ENCODE data around the gene KRT14.
"Not testable (repeated sequence)": the region's sequence is repeated elsewhere in the genome, so short reads cannot be mapped to it uniquely, and the experiment has no call there.

KRT14 gene

DNA sequence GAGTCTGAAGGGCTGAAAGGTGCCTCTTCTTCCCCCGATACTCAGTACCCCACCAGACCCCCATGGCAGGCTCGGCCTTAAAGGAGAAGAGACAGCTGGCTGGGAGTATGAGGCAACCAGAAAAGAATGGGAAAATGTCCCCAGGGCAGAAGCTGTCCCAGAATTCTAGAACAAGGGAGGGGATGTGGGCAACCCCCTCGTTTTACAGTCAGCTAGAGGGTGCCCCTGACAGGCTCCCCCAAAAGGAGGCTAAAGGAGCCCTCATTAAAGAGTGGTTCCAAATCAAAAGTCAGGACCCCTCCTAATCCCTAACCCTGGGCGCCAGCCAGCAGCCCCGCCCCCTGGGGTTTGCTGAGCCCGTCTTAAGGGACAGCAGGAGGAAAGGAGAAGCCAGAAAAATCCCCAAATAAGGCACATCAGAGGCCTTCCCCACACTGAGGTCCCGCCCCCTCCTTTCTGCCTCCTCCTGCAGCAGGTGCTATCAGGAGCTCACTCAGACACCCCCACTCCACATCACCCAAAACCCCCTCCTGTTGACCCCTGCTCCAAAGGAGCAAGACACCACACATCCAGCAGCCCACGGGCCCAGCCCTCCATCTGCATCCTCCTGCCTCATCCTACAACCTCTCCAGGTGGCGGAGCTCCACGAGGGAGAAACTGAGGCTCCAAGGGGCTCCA is 36.6 kb upstream of the KRT14 start:
- in situ Hi-C loops (cut with HindIII; ENCODE audit: low sequenced_read_pairs): not testable (repeated sequence)

DNA sequence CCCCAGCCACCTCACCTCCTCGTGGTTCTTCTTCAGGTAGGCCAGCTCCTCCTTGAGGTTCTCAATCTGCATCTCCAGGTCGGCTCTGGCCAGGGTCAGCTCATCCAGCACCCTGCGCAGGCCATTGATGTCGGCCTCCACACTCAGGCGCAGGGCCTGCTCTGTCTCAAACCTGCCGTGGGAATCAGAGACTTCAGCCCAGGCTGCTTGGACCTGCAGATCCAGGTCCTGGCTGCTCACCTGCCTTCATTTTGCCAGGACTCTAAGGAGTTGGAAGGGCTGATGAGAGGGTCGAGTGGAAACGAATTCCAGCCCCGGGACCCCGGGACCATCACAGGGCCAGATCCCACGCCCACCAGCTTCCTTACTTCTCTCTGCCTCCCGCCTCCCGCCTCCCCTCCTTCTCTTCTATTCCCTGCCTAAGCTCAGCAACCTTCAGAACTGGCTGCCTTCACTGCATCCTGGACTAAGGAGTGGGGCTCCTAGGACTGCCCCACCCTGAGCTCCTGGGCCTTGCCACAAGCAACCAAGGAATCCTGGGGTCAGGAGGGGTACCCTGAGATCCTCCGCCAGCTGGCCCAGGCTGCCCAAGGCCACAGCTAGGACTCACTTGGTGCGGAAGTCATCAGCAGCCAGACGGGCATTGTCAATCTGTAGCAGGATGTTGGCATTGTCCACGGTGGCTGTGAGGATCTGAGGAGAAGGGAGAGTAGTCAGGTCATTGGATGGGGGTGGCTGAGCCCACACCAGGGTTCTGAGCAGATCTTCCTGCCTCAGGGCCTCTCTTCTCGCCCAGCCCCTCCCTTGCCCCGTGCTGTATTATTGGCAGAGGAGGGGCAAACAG is 35.9 kb upstream of the KRT14 start:
- in situ Hi-C loops (cut with HindIII; ENCODE audit: low sequenced_read_pairs): not testable (repeated sequence)

DNA sequence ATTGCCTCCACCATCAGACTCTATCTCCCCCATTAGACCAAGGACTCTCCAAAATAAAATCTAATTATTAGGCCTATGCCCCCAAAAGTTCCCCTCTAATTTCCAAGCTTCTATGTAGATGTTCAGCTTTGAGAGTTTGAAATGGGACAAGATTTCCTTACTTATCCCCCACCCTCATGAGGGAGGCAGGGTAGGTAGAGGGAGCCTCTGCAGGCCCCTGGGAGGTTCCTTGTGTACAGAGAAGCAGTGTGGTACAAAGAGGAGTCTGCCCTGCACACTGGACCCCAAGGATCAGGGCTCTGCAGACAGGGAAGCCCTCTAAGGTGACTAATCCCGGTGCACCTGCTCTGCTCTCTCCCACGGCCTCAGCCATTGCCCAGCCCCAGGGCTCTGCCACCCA is 35.2 kb upstream of the KRT14 start:
- in situ Hi-C loops (cut with HindIII; ENCODE audit: low sequenced_read_pairs): no loop called here

DNA sequence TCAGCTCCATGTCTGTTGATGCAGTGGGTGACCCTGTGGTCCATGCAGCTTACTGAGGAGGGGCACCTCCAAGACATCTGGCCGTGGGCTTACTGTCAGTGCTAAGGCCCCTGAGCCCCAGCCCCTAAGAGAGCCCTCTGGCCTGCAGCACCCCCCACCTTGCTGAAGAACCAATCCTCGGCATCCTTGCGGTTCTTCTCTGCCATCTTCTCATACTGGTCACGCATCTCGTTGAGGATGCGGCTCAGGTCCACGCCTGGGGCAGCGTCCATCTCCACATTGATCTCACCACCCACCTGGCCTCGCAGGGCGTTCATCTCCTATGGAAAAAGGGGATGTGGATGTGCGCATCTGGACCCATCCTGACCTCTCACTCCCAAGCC is 34.7 kb upstream of the KRT14 start:
- in situ Hi-C loops (cut with HindIII; ENCODE audit: low sequenced_read_pairs): not testable (repeated sequence)

DNA sequence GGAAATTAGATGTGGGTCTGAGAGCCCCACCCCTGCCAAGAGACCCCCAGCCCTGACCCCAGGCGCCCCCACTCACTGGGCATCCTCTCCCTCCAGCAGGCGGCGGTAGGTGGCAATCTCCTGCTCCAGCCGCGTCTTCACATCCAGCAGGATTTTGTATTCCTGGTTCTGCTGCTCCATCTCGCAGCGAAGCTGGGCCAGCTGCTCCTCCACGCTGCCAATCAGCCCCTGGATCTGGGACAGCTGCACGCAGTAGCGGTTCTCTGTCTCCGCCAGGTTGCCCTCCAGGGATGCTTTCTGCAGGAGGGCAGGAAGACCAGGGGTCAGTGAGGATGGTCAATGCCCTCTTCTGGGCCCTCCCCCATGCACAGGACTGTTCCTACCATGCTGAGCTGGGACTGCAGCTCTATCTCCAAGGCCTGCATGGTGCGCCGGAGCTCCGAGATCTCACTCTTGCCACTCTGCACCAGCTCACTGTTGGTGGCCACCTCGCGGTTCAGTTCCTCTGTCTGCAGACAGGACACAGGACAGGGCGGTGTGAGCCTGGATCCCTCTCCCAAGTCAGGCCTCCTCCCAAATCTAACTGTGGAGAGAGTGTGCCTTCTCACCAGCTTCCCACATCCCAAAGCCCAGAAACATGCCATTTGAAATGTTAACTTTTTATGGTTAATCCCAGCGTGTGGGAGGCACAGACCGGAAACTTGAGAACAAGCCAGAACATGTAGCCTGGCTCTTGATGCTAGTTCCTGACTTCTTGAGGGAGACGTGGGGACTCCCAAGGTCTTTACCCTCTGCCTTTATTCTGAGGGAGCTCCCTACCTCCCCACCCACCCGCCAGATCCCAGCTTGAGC is 34.1 kb upstream of the KRT14 start:
- in situ Hi-C loops (cut with HindIII; ENCODE audit: low sequenced_read_pairs): no loop called here

DNA sequence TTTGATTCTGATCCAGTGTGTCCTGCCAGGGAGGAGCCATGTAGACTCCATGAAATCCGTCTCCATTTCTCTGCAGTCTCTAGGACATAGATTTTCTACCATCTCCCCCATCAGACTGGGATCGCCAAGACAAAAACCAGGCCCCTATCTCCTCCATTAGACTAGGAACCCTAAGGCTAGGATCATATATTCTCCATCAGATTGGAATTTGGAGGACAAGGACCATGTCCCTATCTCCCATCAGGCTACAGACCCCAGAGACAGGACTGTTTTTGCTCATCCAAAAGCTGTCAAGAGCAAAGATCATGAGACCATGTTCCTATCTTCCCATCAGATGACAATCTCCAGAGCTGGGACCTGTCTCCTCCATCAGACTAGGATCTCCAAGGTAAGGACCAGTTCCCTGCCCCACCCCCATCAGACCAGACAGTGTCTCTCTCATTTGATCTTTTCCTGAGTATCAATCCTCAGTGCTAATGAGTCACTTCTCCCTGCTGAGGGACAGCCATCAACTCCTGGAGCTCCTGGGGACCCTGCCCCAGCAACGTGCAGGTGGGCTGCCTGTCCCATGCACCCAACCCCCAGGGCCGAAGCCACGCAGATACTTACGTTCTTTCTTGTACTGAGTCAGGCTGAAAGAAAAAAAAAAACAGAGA is 33.4 kb upstream of the KRT14 start:
- in situ Hi-C loops (cut with HindIII; ENCODE audit: low sequenced_read_pairs): loop anchor here (5.0 kb wide), 1 partner anchor 68 kb away; no protein-coding TSS in a partner anchor

DNA sequence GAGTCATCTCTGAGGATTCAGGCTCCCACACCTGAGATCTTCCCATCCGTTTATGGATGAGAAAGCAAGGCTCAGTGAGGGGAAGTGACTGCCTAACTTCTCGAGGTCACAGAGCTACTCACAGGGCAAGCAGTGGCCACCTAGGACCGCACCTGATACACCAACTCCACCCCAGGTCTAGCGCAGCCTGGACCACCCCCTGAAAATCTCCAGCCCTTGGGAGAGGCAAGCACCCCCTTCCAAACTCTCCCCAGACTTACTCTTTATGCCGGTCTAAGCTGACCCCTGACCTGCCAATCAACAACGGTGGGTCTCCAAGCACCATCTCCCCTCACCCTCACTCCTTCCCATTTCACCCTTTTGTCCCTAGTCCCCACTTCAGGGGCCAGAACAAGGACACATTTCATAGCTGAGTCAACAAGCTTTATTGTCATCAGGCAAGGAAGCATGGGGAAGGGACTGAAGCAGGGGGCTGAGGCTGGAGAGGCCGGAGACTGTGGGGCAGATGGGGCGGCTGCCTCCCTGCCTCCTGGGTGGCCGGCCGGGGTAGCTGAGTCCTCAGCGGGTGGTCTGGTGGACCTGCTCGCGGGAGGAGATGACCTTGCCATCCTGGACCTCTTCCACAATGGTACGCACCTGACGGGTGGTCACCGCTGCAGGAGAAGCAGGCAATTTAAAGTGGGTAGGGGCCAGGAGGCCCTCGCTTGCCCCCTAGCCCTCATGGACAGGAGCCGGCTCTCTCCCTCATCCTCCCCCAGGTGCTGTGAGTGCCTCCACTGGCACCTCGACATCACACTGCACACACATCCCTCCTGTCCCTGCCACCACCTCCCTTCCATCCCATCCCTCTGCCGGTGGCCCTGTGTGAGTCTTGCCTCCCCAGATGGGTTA is 32.6 kb upstream of the KRT14 start:
- in situ Hi-C loops (cut with HindIII; ENCODE audit: low sequenced_read_pairs): loop anchor here (5.0 kb wide), 1 partner anchor 67 kb away; no protein-coding TSS in a partner anchor

DNA sequence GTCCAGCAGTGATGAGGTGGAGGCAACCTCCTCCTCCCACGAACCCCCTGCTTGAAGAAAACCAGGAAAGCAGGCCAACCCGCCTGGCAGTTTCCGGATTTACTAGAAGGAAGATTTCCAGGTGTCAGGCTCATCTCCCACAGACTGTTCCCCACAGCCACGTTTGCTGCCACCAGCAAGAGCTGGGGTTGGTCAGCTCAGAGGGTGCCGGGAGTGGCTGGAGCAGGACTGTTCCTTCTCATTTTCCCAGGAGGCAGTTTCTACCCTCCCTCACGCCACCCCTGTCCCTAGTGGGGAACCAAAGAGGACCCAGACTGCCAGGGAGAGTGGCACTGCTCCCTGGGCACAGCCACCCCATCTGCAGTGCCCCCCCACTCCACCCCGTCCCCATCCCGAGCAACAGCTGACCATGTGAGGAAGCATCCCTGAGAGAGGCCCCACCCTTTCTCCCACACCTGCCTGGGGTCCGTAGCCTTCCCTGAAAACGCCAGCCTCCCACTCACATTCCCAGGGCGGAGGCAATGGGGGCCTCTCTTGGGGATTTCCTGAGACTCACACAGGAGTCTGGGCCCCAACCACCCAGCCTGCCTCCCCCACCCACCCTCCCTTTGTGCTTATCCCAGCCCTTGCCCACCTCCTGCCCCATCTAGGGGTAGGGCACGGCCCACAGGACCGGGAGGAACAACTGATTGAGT is 31.8 kb upstream of the KRT14 start:
- in situ Hi-C loops (cut with HindIII; ENCODE audit: low sequenced_read_pairs): loop anchor here (5.0 kb wide), 1 partner anchor 66 kb away; no protein-coding TSS in a partner anchor

DNA sequence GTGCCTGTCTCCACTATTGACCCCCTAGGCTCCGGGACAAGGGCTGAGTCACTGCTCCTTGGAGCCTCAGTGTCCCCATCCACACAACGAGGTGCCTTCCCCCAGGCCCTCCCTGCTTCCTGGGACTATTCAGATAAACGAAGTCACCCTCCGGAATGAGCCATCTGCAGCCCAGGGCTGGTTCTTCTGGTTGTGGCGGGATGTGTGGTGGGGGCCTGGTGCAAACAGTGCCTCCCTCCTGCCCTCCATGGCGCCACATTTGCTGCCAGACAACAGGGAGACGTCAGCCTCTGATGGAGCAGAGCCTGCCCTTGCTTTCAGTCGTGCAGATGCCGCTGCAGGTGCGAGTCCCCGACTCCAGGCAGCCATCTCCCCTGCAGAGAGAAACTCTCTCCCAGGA is 31.0 kb upstream of the KRT14 start:
- in situ Hi-C loops (cut with HindIII; ENCODE audit: low sequenced_read_pairs): loop anchor here (5.0 kb wide), 1 partner anchor 65 kb away; no protein-coding TSS in a partner anchor

DNA sequence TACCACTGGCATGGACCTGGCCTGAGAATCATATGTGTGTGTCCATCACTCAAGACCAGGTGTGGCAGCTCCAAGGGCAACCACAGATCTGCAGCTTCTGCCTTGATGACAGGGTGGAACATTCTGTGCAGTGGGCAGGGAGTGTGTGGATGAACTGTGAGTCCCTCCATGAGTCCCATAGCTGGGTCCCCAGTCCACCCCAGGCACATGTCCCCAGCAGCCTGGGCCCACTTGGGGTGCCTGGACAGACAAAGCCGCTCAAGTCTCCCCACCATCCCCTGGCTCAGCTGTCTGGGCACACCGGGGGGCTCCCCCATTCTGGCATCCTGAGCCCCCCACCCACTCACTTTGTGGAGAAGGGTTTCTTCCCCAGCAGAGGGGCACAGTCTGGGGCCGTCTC is 30.4 kb upstream of the KRT14 start:
- in situ Hi-C loops (cut with HindIII; ENCODE audit: low sequenced_read_pairs): loop anchor here (5.0 kb wide), 1 partner anchor 65 kb away; no protein-coding TSS in a partner anchor

DNA sequence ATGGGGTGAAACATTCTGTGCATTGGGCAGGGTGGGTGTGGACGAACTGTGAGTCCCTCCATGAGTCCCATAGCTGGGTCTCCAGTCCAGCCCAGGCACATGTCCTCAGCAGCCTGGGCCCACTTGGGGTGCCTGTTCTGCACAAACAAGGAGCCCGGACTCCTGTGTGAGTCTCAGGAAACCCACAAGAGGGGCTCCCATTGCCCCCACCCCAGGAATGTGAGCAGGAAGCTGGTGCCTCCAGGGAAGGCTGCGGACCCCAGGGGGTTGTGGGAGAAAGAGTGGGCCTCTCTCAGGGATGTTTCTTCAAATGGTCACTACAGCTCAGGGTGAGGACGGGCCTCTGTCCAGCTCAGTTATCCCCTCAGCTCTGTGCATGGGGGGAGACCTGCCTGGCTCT is 29.8 kb upstream of the KRT14 start:
- in situ Hi-C loops (cut with HindIII; ENCODE audit: low sequenced_read_pairs): loop anchor here (5.0 kb wide), 1 partner anchor 64 kb away; no protein-coding TSS in a partner anchor

DNA sequence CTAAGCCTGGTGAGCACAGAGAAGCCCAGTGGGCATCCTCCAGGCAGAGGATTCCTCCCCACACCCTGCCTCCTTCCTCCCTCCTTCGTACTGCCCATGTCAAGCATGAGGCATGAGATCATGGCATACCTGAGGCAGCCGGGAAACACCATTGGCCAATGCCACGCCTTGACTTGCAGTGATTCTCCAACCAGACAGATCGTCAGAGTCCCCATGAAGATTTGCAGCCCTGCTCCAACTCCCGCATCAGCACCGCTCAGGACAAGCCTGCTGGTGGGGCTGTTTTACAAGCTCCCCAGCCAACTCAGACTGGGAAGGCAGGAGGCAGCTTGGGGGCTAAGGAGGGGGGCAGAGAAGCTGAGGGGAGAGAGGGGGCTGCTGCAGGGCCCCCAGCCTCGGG is 28.8 kb upstream of the KRT14 start:
- in situ Hi-C loops (cut with HindIII; ENCODE audit: low sequenced_read_pairs): loop anchor here (5.0 kb wide), 1 partner anchor 63 kb away; no protein-coding TSS in a partner anchor

DNA sequence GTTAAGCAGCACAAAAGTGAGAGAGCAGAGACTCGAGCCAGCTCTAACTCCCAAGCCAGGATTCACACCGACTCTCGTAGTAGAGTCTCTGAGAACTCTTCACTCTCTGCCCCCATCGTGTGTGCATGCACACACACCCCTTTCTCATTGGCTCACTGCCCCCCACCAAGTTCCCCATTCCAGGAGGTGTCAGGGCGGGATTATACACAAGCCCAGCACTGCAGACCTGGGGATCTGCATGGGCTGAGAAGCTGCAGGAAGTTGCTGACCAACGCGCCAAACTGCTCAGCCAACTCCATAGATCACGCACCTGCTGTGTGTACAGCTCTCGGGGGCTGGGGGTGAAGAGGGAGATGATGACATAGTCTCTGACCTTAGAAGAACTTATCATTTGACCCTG is 28.1 kb upstream of the KRT14 start:
- in situ Hi-C loops (cut with HindIII; ENCODE audit: low sequenced_read_pairs): loop anchor here (5.0 kb wide), 1 partner anchor 62 kb away; no protein-coding TSS in a partner anchor

DNA sequence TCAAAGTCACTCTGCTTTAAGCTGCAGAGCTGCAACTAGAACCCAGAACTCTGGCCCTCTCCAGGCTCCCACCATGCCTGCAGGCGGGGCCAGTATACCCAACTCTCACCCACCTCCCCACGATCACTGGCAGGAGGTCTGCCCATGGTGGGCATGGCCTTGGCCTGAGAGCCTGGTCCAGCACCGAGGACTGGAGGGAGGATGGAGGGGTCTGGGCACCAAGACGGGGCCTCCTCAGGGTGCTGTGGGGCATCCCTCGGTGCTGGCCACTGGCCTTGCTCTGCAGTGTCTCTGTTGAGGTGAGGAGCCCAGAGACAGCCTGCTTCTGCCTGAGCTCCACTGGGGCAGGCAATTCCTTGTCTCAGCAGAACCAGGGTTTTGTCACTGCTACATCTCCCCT is 27.4 kb upstream of the KRT14 start:
- in situ Hi-C loops (cut with HindIII; ENCODE audit: low sequenced_read_pairs): no loop called here

DNA sequence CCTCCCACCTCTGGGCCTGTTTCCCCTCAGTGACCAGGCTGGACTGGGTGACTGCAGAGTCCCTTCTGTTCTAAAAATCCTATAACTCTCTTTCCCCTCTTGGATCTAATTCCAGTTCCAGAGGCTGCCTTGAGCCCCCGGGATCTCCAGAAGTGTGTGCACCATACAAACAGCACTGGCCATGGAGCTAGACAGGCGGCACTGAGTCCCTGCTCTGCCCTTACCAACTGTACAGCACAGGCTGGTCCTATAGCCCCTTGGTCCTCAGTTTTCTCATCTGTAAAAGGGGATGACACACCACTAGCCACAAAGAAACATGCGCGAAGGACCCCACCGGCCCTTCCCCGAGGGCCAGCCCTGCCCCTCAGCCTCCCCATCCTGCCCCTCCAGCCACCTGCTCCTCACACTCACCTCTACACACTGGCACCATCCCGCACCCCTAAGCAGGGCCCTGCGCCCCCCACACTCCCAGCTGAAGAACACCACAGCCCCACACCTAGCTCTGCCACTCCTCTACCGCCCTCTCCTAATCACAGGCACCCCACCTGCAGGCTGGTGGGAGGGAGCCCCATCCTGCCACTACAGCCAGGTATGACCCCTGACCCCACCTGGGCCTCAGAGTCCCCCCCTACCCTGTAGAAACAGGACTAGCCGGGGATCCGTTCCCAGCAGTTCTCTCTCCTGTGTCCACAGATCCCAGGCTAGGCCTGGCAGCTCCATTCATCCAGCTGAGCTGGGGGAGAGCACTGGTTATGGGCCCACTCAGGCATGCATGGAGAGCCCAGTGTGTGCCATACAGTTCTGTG is 26.8 kb upstream of the KRT14 start:
- in situ Hi-C loops (cut with HindIII; ENCODE audit: low sequenced_read_pairs): no loop called here

DNA sequence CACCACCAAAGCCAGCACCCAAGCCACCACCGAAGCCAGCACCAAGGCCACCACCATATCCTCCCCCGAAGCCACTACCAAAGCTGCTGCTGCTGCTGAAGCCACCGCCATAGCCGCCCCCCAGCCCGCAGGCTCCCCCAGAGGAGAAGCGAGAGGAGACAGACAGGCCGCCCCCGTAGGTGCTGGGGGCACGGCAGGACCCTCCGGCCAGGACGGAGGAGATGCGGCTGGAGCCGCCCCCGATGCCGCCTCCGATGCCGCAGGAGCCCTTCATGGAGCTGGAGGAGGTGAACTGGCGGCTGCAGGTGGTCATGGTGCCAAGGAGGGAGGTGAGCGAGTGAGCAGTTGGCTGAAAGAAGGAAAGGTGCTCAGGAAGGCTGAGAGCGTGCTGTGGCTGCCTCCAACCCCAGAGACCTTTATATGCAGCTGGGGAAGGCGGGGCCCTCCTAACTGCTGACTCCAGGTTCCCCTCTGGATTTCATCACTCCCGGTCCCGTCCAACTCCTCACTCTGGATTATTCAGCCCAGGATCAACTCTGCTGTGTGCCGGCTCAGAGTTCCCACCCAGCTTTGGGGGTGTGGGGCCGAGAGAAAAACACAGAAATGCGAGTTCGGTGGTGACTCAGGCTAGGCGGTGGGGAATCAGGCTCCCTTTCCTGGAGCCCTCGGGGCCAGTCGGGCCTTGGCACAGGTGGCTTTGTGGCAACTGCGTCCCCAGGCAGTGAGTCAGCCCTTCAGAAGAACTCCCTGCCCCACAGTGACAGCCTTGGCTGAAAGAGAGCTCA is 25.9 kb upstream of the KRT14 start, which contains the start of gene KRT16:
Gene KRT16, minus strand, starts transcription at position 392 of the 785 bp plus-strand sequence. Its CDS starts 79 bp downstream, at position 313.
- in situ Hi-C loops (cut with HindIII; ENCODE audit: low sequenced_read_pairs): not testable (repeated sequence)
